HK-2 (cell line): ENCODE results near the gene RPRD2.

Experiments used
- DNase-seq: peaks from one replicate; pipeline ENCODE4 v3.0.0-alpha.2; 2018; ENCODE audit not compliant: unreplicated experiment

RPRD2 gene

DNA sequence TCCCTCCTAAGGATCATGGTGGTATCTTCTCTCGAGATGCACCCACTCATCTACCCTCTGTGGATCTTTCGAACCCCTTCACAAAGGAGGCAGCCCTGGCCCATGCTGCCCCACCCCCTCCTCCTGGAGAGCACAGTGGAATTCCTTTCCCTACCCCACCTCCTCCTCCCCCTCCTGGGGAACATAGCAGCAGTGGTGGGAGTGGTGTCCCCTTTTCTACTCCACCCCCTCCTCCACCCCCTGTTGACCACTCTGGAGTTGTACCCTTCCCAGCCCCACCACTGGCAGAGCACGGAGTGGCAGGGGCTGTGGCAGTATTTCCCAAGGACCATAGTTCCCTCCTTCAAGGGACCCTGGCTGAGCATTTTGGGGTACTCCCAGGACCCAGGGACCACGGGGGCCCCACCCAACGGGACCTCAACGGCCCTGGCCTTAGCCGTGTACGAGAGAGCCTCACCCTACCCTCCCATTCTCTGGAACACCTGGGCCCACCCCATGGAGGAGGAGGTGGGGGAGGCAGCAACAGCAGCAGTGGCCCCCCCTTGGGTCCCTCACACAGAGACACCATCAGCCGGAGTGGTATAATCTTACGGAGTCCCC lies 108.8 kb downstream of the RPRD2 start:
- no peak for DNase-seq

DNA sequence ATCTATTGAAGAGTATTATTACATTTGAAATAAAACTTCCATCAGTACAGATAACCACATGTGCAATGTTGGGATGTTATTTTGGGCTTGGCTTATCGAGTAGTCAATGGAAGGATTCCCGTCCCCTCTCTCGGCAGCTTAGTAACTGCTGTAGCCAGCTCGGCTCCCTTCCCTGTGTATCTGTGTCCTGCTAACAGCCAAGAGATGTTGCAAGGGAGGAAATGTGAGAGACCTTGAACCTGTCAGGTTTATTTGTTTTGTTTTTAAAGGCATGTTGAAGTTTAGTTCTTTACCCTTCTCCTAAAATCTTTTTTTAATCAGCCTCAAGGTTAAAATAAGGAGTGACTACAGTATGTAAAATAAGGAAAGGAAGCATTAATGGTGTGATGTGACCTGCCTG lies 109.7 kb downstream of the RPRD2 start:
- DNase-seq: no peak

DNA sequence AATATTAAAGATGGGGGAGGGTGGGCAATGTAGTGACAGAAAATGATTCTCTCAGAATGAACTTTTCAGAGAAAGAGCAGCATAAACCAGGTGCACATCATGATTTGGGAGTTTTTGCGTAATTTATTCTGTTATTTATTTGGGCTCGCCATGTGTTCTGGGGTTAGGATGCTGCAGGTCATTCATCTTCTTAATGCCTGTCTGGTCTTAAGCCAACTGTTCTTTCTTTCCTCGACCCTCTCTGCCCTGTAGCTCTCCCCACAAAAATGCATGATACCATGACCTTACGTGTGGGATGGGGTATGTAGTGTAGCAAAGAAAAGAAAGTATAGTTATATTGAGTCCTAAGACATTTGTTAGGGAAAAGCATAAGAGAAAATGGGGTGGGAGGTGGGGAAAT lies 110.9 kb downstream of the RPRD2 start:
- DNase-seq: no peak

DNA sequence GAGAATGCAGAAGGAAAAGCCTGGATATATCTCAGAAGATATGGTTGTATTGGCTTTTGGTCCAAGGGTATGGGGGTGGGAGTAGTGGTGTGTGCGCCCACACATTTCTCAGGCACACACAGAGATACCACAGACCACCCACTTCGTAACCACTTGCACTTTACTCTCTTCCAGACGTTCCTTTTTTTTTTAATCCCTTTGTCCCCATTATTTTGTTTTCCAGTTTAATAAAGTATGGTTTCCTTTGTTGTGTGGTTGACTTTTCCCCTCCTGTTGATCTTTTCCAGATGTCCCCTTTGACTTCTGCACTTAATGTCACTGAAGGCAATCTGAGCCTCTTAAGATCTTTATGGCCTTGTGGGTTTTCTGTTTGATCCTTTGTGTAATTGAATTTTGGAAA lies 112.8 kb downstream of the RPRD2 start:
- no peak for DNase-seq

DNA sequence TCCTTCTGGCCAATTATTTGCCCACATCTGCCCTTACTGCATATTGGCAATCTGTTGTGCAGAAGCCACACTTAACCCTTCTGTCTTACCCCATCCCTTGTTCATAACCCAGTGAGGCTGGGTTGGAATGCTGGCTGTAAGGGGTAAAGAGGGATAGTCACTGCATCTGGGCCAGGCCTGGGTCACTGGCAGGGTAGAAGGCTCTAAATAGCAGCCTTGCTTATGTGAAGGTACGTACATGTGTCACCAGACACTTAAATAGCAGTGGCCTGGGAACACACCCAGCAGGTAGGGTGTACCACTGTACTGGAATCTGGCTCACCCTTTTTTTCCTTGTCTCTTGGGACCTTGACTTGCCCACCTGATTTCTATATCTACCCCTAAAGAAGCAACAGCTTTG lies 113.4 kb downstream of the RPRD2 start:
- DNase-seq: no peak

DNA sequence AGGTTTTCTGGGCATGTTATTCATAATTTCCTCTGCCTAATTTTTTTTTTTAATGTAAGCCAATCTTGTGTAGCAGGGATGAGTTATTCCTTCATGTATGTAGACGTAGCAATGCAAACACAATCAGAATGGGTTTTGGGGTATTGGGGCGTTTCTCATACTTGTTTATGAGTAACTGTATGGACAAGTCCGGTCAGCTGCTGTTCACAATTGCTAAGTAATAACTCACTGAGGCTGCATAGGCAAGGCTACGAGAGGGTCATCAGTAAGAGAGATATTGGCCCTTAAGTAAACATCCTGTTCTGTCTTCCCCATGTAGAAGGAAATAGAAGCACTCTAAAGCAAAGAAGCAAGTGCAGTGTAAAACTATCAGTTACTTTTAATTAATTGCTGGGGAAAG lies 113.8 kb downstream of the RPRD2 start:
- no peak for DNase-seq

DNA sequence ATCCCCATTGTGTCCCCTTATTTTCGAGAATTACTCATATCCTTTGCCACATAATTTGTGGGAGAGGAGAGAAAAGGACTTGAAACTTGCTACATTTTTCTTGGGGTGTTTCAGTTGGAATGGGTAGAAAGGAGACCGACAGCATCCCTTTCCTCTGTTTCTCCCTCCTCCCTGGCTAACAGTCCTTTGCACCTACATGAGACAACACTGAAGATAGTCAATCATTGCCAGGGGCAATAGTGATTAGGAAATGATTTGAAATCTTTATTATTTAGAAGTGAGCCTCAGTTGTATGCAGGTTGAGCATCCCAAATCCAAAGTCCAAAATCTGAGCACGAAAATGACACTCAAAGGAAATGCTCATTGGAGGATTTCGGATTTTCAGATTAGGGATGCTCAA lies 115.4 kb downstream of the RPRD2 start:
- no peak for DNase-seq

DNA sequence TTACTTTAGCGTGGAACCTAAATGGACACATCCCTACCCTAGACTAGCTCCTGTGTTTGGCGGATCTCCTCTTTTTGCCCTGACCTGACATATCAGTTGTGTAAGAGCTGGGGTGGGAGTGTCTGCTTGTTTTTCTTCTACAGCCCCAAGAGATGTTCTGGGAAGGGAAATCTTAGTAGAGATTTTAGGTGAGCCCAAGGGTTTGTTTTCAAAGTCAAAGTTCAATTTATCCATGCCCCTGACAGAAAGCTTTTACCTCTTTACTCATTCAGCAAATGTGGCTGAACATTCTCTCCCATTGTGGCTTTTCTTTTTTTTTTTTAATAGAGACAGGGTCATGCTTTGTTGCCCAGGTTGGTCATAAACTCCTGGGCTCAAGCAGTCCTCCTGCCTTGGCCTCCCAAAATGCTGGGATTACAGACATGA lies 116.0 kb downstream of the RPRD2 start:
- DNase-seq: no peak

DNA sequence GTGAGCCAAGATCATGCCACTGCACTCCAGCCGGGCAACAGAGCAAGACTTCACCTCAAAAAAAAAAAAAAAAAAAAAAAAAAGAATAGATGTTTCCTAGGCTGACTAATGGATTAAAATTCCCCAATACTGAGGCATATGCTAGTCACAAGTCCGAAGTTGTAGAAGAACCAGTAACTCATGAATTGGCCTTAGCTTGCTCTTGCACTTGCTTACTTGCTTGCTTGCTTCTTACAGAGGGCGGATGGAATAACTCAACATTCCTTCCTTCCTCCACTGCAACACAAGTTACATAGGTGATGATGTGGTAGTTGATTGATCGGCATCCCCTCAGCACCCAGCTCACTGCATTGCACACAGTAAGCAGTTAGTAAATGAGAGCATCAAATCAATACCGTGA lies 120.5 kb downstream of the RPRD2 start:
- no peak for DNase-seq

DNA sequence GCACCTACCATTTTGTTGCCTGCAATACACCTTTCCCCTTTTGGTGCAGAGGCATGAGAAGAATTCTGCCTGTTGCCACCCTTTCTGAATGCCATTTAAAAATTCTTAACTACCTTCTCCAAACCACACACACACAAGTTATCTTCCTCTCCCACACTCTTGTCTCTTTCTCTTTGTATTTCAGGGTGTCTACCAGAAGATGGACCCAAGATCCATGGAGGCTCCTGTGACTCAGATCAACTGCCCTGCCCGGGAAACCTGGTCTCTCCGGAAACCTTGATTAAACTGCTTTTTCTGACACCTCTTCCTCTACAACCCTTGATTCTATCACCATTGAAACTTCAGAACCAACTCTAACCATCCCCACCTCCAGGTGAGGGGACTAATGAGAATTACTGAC lies 120.9 kb downstream of the RPRD2 start:
- DNase-seq: no peak

DNA sequence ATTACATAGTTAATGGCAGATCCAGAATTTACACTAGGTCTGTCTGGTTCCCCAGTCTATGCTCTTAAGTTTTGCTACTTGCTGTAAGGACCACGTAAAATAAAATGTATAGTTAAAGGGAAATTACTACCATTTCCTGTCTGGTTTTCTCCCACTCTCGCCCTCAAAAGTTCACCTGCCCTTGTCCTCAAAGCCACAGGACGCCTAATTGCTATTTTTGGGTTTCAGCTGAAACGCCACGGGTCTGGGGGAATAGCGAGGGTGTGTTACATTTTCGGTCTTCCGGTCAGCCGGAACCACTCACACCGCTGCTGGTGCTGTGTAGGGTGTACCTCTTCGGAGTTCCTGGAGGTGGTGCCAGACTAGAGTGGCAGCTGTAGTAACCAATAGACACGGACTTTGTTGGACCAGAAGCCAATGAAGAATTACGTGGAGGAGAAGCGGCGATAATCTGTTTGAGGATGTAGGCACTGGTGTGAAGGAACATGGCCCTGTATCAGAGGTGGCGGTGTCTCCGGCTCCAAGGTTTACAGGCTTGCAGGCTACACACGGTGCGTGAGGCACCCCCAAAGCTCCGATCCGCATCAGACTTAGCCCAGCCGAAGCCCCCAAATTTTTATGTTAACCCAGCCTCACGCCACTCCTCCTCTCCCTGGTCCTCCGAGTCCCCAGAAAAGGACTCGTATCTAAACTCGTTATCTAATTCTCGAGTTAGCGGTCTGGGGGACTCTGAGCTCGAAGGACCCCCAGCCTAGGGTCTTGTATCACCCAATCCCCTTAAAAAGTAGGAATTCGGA lies 123.2 kb downstream of the RPRD2 start, which contains the start of gene TARS2:
TARS2 (plus strand) TSS at position 454 of the 797 bp plus-strand sequence; CDS start at position 486, 32 bp downstream.
- peak; percentile 98 for DNase-seq

DNA sequence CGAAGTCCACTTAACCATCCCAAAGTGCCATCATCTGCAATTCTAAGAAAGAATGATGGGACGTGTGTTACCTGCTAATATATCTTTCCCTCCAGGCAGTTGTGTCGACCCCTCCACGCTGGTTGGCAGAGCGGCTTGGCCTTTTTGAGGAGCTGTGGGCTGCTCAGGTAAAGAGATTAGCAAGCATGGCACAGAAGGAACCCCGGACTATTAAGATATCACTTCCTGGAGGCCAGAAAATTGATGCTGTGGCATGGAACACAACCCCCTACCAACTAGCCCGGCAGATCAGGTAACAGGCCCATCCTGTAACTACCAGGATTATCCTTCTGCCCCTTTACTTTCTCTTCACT lies 123.8 kb downstream of the RPRD2 start:
- DNase-seq: no peak

DNA sequence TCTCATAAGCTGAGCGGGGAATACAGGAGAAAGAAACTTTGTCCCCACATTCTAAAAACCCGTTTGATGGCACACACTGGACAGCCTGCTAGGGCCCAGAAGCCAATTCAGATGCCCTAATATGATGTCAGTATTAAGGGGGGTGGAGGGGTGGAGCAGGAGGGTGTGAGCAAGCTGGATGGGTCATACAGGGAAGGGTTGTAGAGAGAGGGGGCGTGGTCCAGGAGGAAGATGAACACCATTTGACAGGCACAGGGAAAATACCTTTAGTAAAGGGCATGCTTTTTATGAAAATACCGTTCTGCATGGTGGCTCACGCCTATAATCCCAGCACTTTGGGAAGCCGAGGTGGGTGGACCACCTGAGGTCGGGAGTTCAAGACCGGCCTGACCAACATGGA lies 129.2 kb downstream of the RPRD2 start:
- DNase-seq: no peak

DNA sequence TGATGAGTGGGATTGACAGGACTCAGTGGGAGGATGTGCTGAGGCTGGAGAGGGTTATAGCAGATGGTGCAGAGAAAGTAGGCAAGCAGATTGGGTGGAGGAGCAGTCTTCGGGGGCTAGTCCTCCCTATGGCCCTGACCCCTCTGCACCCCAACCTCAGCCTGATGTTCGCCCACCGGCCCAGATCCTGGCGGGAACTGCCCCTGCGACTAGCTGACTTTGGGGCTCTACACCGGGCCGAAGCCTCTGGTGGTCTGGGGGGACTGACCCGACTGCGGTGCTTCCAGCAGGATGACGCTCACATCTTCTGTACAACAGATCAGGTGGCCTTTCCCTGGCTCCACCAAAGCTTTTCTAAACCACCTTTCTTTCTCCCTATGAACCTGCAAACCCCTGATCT lies 134.4 kb downstream of the RPRD2 start:
- no peak for DNase-seq

DNA sequence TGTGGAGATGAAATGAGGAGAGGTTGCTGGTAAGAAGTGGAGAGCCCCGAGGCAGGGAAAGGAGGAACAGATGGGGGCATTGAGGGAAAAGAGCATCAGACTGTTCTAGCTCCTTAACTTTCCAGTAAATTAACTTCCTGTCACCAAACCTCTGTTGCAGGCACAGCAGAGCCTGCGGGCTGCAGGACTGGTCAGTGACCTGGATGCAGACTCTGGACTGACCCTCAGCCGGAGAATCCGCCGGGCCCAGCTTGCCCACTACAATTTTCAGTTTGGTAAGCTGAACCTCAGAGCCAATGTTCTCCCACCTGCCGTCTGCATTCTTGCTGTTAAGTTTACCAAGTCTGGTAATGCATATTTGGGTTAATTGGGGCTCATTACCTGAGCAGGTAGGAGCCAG lies 141.5 kb downstream of the RPRD2 start:
- no peak for DNase-seq

DNA sequence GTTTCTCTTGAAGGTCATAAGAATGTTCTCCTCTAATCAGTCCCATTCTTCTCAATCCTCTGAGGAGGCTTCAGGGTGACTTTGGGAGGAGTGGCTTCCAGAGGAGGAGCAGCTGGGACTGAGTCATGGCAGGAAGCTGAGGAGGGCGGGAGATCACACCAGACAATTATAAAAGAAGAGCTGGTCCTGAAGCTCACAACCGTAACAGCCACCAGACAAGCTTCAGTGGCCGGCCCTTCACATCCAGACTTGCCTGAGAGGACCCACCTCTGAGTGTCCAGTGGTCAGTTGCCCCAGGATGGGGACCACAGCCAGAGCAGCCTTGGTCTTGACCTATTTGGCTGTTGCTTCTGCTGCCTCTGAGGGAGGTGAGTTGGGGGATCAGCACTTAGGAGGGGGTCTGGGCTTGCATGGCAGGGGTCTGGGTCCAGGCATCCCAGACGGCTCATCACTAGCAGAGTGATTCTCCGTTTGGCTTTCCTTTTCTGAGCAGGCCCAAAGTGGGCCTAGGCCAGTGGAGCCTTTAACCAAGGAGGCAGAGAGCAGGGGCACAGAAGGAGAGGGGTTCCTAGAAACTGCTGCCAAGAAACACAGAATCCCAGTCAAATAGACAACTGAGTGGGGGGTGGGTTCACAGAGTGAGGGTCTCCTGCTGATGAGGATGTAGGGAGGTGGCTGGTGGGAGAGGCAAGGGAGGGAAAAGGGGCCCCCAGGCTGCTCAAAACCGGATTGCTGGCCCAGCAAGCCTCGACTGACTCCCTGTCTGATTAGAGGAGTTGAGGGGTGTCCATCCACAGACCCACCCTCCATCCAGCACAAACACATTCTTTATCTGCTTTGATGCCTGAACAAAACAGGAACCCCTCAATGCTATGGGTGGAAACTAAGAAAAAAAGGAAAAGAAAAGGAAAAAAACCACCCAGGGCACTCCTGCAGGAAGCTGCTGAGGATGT lies 144.2 kb downstream of the RPRD2 start, which contains the start of gene ECM1:
ECM1 (plus strand) TSS at position 198 of the 953 bp plus-strand sequence; CDS start at position 299, 101 bp downstream.
- peak; percentile 66 for DNase-seq

DNA sequence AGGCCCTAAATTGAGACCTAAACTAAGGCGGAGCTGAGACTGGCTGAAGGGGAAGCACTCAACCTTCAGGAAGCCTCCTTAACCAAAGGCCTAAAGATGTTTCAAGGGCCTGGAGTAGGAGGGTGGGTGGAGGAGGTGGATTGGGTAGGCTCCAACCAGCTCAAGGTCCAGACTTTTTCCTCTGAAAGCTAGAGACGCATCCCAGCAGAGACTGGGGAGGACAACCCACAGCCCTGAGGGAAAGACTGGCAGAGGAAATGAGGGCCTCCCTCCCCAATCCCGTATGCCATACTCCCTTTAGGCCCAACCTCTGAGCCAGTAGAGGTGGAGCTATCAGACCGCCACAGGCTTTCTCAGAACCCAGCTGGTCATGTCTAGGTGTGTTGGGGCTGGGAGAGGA lies 145.0 kb downstream of the RPRD2 start:
- DNase-seq: no peak

DNA sequence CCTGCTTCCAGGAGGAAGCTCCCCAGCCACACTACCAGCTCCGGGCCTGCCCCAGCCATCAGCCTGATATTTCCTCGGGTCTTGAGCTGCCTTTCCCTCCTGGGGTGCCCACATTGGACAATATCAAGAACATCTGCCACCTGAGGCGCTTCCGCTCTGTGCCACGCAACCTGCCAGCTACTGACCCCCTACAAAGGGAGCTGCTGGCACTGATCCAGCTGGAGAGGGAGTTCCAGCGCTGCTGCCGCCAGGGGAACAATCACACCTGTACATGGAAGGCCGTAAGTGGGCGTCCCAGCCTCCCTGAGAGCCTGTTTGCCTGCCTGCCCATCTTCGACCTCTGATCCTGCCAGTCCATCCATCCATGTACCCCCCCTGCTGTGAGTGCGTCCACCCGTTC lies 147.6 kb downstream of the RPRD2 start:
- no peak for DNase-seq

DNA sequence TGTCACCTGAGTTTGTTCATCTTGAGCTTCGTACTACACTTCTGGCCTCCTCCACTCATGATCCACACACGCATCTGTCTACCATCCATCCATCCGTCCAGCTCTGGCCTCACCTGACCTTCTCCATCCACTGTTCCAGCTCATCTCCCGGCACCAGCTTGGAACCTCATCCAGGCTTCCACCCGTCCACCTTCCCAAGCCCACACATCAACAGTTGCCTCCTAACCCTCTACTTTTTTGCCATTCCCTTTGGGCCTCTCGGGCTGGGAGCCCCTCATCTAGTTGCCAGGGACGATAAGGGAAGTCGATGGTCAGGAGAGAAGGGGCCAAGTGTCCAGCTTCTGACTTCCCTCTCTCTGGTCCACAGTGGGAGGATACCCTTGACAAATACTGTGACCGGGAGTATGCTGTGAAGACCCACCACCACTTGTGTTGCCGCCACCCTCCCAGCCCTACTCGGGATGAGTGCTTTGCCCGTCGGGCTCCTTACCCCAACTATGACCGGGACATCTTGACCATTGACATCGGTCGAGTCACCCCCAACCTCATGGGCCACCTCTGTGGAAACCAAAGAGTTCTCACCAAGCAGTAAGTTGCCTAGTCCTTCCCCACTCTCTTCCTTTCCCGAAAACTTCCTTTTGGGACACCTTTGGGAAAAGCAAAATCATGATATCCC lies 148.2 kb downstream of the RPRD2 start:
- no peak for DNase-seq

DNA sequence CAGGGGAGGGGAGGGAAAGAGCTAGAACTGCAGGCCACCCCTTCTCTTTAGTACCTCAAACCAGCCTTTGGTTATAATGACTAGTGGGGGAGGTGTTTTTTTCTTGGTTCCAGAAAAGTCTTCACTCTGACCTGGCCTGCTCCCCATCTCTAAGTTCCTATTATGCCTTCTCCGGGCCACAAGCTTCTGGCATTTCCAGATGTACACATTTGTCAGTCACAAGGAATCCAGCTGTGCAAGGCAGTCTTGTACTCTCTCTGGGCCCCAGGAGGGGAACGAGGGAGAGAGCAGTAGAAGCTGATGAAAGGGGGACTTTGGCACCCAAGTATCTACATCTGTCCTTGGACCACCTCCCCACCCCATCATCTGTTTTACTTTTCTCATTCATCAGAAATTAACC lies 148.9 kb downstream of the RPRD2 start:
- no peak for DNase-seq

DNA sequence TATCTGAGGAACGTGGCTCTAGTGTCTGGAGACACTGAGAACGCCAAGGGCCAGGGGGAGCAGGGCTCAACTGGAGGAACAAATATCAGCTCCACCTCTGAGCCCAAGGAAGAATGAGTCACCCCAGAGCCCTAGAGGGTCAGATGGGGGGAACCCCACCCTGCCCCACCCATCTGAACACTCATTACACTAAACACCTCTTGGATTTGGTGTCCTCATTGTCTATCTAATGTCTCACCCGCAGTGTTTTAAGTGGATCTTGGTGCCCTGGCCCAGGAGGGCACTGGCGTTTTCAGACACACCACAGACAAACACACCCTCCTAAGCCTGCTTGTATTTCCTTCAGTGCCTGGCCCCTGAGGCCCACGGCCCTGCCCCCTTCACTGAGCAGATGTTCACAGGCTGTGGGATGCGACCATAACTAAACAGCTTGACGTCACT lies 149.4 kb downstream of the RPRD2 start:
- no peak for DNase-seq

DNA sequence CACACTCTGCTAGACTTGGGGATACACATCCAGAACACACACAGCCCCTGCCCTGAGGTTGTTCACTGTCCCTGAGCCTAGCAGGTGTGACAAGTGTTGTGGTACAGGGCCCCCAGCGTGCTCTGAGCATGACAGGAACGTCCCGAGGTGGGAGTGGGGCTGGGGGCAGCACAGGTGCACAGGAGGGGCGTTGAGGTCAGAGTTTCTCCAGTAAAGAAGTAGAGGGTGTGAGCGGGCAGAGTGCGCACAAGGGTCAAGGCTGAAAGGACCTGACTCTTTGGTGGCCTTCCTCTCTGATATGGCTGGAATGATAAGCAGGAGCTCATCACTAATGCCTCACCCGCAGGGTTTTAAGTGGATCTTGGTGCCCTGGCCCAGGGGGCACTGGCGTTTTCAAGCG lies 150.3 kb downstream of the RPRD2 start:
- DNase-seq: no peak
